ENCODE data around the gene ADAMTSL1. TPM values are rescaled to one million over a fixed set of nuclear protein-coding genes. Genes with fewer than 3 reads are reported as not detected.

Gene ADAMTSL1
- total RNA-seq, 1 experiment from 2014 or later: not detected

GRCh38 chr9:18623221-18624079, 149.5 kb downstream of the ADAMTSL1 start:
- no peak overlapping the region for H3K4me3 ChIP-seq (ENCODE audit: low read depth in 2 of 2, low read length in 2 of 2)
- H3K27ac ChIP-seq (ENCODE audit: low read length): no peak overlapping the region
- in situ Hi-C loops (cut with HindIII; ENCODE audit: low pct_unique_long_range_greater_than_20kb, low sequenced_read_pairs) (no loop called here), intact Hi-C loops (cut with micrococcal nuclease; ENCODE audit: unreplicated experiment) (no loop called here)
- no peaks in the 10 kb centered on the region for H3K9me3 ChIP-seq (ENCODE audit: control insufficient read depth, insufficient read depth, low read depth, low read length)
- CTCF ChIA-PET: no interaction called here
- no peaks in the 10 kb centered on the region for H3K4me1 ChIP-seq (ENCODE audit: control insufficient read depth, insufficient read depth, low read length)
- no peaks in the 10 kb centered on the region for H3K36me3 ChIP-seq (ENCODE audit: control insufficient read depth, insufficient read depth, low read length)
- H3K27me3 ChIP-seq (ENCODE audit: control insufficient read depth, insufficient read depth, low read length): no peaks in the 10 kb centered on the region
- POLR2A ChIA-PET: no interaction called here
- DNase-seq (ENCODE audit: low read depth, low spot score) (no peak), ATAC-seq (no peak)
- BruUV-seq (replicated peaks): no TSS peak
- no peak for TF ChIP-seq POLR2AphosphoS5 (IDR thresholded peaks at IDR 0.05; ENCODE audit: low read depth, low read length)
- TF ChIP-seq CTCF (IDR thresholded peaks at IDR 0.05): no peak
- no peak for TF ChIP-seq TCF7L2 (IDR thresholded peaks at IDR 0.05; ENCODE audit: low read depth, low read length)
- no peak for TF ChIP-seq REST (IDR thresholded peaks at IDR 0.05; ENCODE audit: insufficient read depth in 1 of 2, low read depth in 2 of 2, low read length in 1 of 2)
- TF ChIP-seq SIN3A (IDR thresholded peaks at IDR 0.05; ENCODE audit: borderline replicate concordance, insufficient read depth, low read depth, low read length): no peak

- ATAC-seq (no peak), DNase-seq (ENCODE audit: low read depth, low spot score) (no peak)
- no peak for TF ChIP-seq REST (IDR thresholded peaks at IDR 0.05; ENCODE audit: insufficient read depth in 1 of 2, low read depth in 2 of 2, low read length in 1 of 2)
- no TSS peak for BruUV-seq (replicated peaks)
- ChIA-PET CTCF (no interaction called here), POLR2A (no interaction called here)
- no peaks in the 10 kb centered on the region for H3K36me3 ChIP-seq (ENCODE audit: control insufficient read depth, insufficient read depth, low read length)
- H3K27ac ChIP-seq (ENCODE audit: low read length): no peak overlapping the region
- H3K9me3 ChIP-seq (ENCODE audit: control insufficient read depth, insufficient read depth, low read depth, low read length): no peaks in the 10 kb centered on the region
- no peak overlapping the region for H3K4me3 ChIP-seq (ENCODE audit: low read depth in 2 of 2, low read length in 2 of 2)
- H3K4me1 ChIP-seq (ENCODE audit: control insufficient read depth, insufficient read depth, low read length): no peaks in the 10 kb centered on the region
- in situ Hi-C loops (cut with HindIII; ENCODE audit: low pct_unique_long_range_greater_than_20kb, low sequenced_read_pairs): no loop called here
- intact Hi-C loops (cut with micrococcal nuclease; ENCODE audit: unreplicated experiment): no loop called here
- H3K27me3 ChIP-seq (ENCODE audit: control insufficient read depth, insufficient read depth, low read length): no peaks in the 10 kb centered on the region
These were observed 152.2 kb downstream of the ADAMTSL1 start for GRCh38 chr9:18626046-18626698.

Data from Panc1 (cell line).